Brain microvascular endothelial cell (primary cell): ENCODE results near the gene ZSWIM9.
"Not testable (repeated sequence)": the region's sequence is repeated elsewhere in the genome, so short reads cannot be mapped to it uniquely, and the experiment has no call there.

ENCODE experiments used
- DNase-seq: peaks from one replicate; pipeline ENCODE4 v3.0.0-alpha.2; 2020
- H3K27ac ChIP-seq: fragments of 250-450 bp; sonication (Bioruptor Pico); 2 replicates; pipeline ENCODE4 v1.5.1; 2020; ENCODE audit warnings: mild to moderate bottlenecking, moderate library complexity
- H3K27me3 ChIP-seq: fragments of 250-450 bp; sonication (Bioruptor Pico); replicated peaks from 2 replicates; pipeline ENCODE4 v1.5.1; 2020; ENCODE audit warnings: mild to moderate bottlenecking
- H3K36me3 ChIP-seq: fragments of 250-450 bp; sonication (Bioruptor Pico); replicated peaks from 2 replicates; pipeline ENCODE4 v1.5.1; 2020; ENCODE audit warnings: mild to moderate bottlenecking
- H3K4me3 ChIP-seq: 2 replicates; pipeline ENCODE4 v1.5.1; 2011; ENCODE audit warnings: low read depth, mild to moderate bottlenecking, control low read depth, low read length, moderate library complexity
- CTCF ChIP-seq: IDR thresholded peaks from 2 replicates; pipeline ENCODE4 v1.5.1; 2011; ENCODE audit warnings: low read depth, mild to moderate bottlenecking, moderate library complexity, low read length, control low read depth, inconsistent platforms; ENCODE audit errors: missing control alignments
- in situ Hi-C: cut with HindIII; loops from 2 replicates; pipeline ENCODE4 v1.10.0; 2017; ENCODE audit warnings: low sequenced_read_pairs, low pct_ligation_motif_present

Gene ZSWIM9

GRCh38 chr19:48230555-48231129 lies 60.2 kb downstream of the ZSWIM9 start:
- in situ Hi-C loops, result no loop called here
- H3K27ac ChIP-seq, result no peak overlapping the region
- H3K36me3 ChIP-seq, result peaks cover 19% of the 10 kb centered on the region
- H3K4me3 ChIP-seq, result no peak overlapping the region
- H3K27me3 ChIP-seq, result no peaks in the 10 kb centered on the region
- DNase-seq, result no peak
- no peak for TF ChIP-seq CTCF

- DNase-seq, result no peak
- Histone ChIP-seq H3K36me3 (peaks cover 24% of the 10 kb centered on the region), H3K27me3 (no peaks in the 10 kb centered on the region), H3K27ac (no peak overlapping the region), H3K4me3 (no peak overlapping the region)
- TF ChIP-seq CTCF, result no peak
- in situ Hi-C loops, result no loop called here
These were observed 66.6 kb downstream of the ZSWIM9 start for GRCh38 chr19:48237057-48237456.

GRCh38 chr19:48239120-48239519 lies 68.6 kb downstream of the ZSWIM9 start:
- H3K27ac ChIP-seq, result no peak overlapping the region
- no peak for TF ChIP-seq CTCF

GRCh38 chr19:48239582-48240141 lies 69.2 kb downstream of the ZSWIM9 start:
- peak; percentile 36 for DNase-seq
- no peak for TF ChIP-seq CTCF
- no peak overlapping the region for H3K4me3 ChIP-seq
- H3K36me3 ChIP-seq, result peaks cover 15% of the 10 kb centered on the region
- H3K27me3 ChIP-seq, result no peaks in the 10 kb centered on the region
- in situ Hi-C loops, result no loop called here
- H3K27ac ChIP-seq, result no peak overlapping the region

More at GRCh38 chr19:48239120-48239519, 68.6 kb downstream of the ZSWIM9 start:
- Histone ChIP-seq H3K4me3 (no peak overlapping the region), H3K27me3 (no peaks in the 10 kb centered on the region), H3K36me3 (peaks cover 15% of the 10 kb centered on the region)
- no peak for DNase-seq
- in situ Hi-C loops, result no loop called here

- H3K36me3 ChIP-seq, result peaks cover 16% of the 10 kb centered on the region
- H3K27ac ChIP-seq, H3K27me3 ChIP-seq, in situ Hi-C loops, DNase-seq, H3K4me3 ChIP-seq: not testable (repeated sequence)
These were observed 71.3 kb downstream of the ZSWIM9 start for GRCh38 chr19:48241771-48242170.

GRCh38 chr19:48244281-48244680 lies 73.8 kb downstream of the ZSWIM9 start:
- Histone ChIP-seq H3K4me3 (no peak overlapping the region), H3K27me3 (no peaks in the 10 kb centered on the region), H3K36me3 (peaks cover 20% of the 10 kb centered on the region), H3K27ac (peak overlapping the region; percentile 16)
- peak; percentile 26 for DNase-seq
- TF ChIP-seq CTCF, result no peak
- in situ Hi-C loops, result no loop called here
